OCI-LY7 (cell line): ENCODE results near the gene SEMA6B. TPM values are rescaled to one million over a fixed set of nuclear protein-coding genes. Genes with fewer than 3 reads are reported as not detected.

ENCODE experiments used
- BruUV-seq: library from RNA; stranded (reverse); fragments of 400-500 nt; replicated peaks from 2 replicates; lab custom pipeline; 2021; lab: Mats Ljungman, UMichigan
- CTCF ChIA-PET: fragments of 300-600 bp; sonication (Branson Sonifier 250); formaldehyde crosslinking; loops from one replicate; lab custom pipeline; 2022; ENCODE audit warnings: antibody characterized with exemption; ENCODE audit not compliant: unreplicated experiment; lab: Charles Lee
- POLR2A ChIA-PET: fragments of 300-600 bp; sonication (Branson Sonifier 250); formaldehyde crosslinking; loops from one replicate; lab custom pipeline; 2022; ENCODE audit warnings: antibody characterized with exemption; lab: Charles Lee
- DNase-seq: peaks from one replicate; pipeline ENCODE4 v3.0.0-alpha.2; 2015; ENCODE audit warnings: low spot score
- H2AFZ ChIP-seq: fragments of 200-600 bp; sonication (generic), shearing (Covaris generic); 2 replicates; pipeline ENCODE4 v1.6.1; 2014; ENCODE audit warnings: mild to moderate bottlenecking, antibody characterized with exemption, low read length, moderate library complexity
- H3K27ac ChIP-seq: fragments of 200-600 bp; sonication (generic); 2 replicates; pipeline ENCODE4 v1.5.1; 2014; ENCODE audit warnings: mixed run types, low read depth, mild to moderate bottlenecking, moderate library complexity, low read length, inconsistent platforms; ENCODE audit not compliant: poor library complexity, severe bottlenecking
- H3K36me3 ChIP-seq: fragments of 200-600 bp; sonication (generic); 2 replicates; pipeline ENCODE4 v1.6.1; 2014; ENCODE audit warnings: mild to moderate bottlenecking, antibody characterized with exemption, low read length, moderate library complexity, mixed read lengths; ENCODE audit not compliant: insufficient read depth
- H3K4me1 ChIP-seq: fragments of 200-600 bp; sonication (generic); 2 replicates; pipeline ENCODE4 v1.5.1; 2014; ENCODE audit warnings: mild to moderate bottlenecking, low read length; ENCODE audit not compliant: insufficient read depth, poor library complexity, severe bottlenecking
- H3K4me2 ChIP-seq: fragments of 200-600 bp; sonication (generic); 2 replicates; pipeline ENCODE4 v1.6.1; 2014; ENCODE audit warnings: mild to moderate bottlenecking, low read length
- H3K4me3 ChIP-seq: fragments of 200-600 bp; sonication (generic); 2 replicates; pipeline ENCODE4 v1.5.1; 2014; ENCODE audit warnings: mild to moderate bottlenecking, low read depth, low read length; ENCODE audit not compliant: poor library complexity, severe bottlenecking
- H3K79me2 ChIP-seq: fragments of 200-600 bp; sonication (generic); 2 replicates; pipeline ENCODE4 v1.6.1; 2016; ENCODE audit warnings: low read depth, mild to moderate bottlenecking, low read length, moderate library complexity, mixed read lengths; ENCODE audit not compliant: insufficient read depth
- H3K9me2 ChIP-seq: fragments of 200-600 bp; sonication (generic); 2 replicates; pipeline ENCODE4 v1.6.1; 2016; ENCODE audit warnings: mild to moderate bottlenecking, low read length, mixed read lengths; ENCODE audit not compliant: insufficient read depth
- H3K9me3 ChIP-seq: fragments of 200-600 bp; sonication (generic); 2 replicates; pipeline ENCODE4 v1.6.1; 2014; ENCODE audit warnings: mild to moderate bottlenecking, mixed run types, low read length, mixed read lengths
- H4K20me1 ChIP-seq: fragments of 200-600 bp; sonication (generic); 2 replicates; pipeline ENCODE4 v1.6.1; 2014; ENCODE audit warnings: mild to moderate bottlenecking, antibody characterized with exemption, low read length, moderate library complexity, mixed read lengths; ENCODE audit not compliant: insufficient read depth
- CTCF ChIP-seq: fragments of 200-600 bp; sonication (generic); conservative IDR thresholded peaks from 2 replicates; pipeline ENCODE4 v1.5.1; 2014; ENCODE audit warnings: mild to moderate bottlenecking, antibody characterized with exemption, low read length, moderate library complexity, mixed read lengths
- EZH2phosphoT487 ChIP-seq: fragments of 200-600 bp; sonication (generic); IDR thresholded peaks from 2 replicates; pipeline ENCODE4 v1.6.1; 2018; ENCODE audit warnings: low read depth, borderline replicate concordance, mild to moderate bottlenecking, mixed run types, antibody characterized with exemption, low read length, moderate library complexity, mixed read lengths
- intact Hi-C: fragments of 100-400 bp; cut with micrococcal nuclease; formaldehyde crosslinking; loops from one replicate; pipeline ENCODE4 v1.10.0; 2022; ENCODE audit not compliant: unreplicated experiment
- total RNA-seq, 2 experiments: library from RNA; depleted of rRNA in 1 of 2; stranded (reverse); fragments of >200 nt in 1 of 2; shearing (Covaris generic) in 1 of 2; gene quantifications; 2 replicates each; pipeline ENCODE4 v1.2.3, GENCODE V29; 2014 to 2022

Gene SEMA6B
- total RNA-seq, 2 experiments from 2014 or later = not detected

- BruUV-seq = no TSS peak
- ChIA-PET CTCF (no interaction called here), POLR2A (no interaction called here)
- H3K27ac ChIP-seq = no peak overlapping the region
- TF ChIP-seq EZH2phosphoT487 = no peak
- no peak for TF ChIP-seq CTCF
- no peaks in the 10 kb centered on the region for H3K9me3 ChIP-seq
- intact Hi-C loops = no loop called here
- H3K9me2 ChIP-seq = no peaks in the 10 kb centered on the region
- no peaks in the 10 kb centered on the region for H3K4me1 ChIP-seq
- no peaks in the 10 kb centered on the region for H3K79me2 ChIP-seq
- no peak overlapping the region for H3K4me2 ChIP-seq
- H4K20me1 ChIP-seq = no peaks in the 10 kb centered on the region
- no peaks in the 10 kb centered on the region for H3K36me3 ChIP-seq
- no peak overlapping the region for H3K4me3 ChIP-seq
- no peak for DNase-seq
- no peak overlapping the region for H2AFZ ChIP-seq
These were observed 41.9 kb downstream of the SEMA6B start for GRCh38 chr19:4517451-4518057.

DNA sequence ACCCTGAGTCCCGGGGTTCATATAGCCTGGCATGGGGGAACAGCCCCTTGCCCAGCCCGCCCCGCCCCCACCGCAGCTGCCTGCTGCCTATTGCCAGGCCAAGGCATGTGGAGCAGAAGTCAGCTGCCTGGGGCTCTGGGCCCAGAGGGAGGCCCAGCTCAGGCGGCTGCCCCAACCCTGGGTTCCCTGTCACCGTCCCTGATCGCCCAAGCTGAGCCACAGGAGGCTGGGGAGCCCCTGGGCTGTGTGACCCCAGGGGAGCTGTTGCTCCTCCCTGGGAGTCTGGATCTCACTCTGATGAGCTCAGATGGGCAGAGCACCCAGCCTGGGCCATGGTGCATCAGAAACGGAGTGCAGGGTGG lies 42.6 kb downstream of the SEMA6B start:
- POLR2A ChIA-PET = no interaction called here
- H3K4me1 ChIP-seq = no peaks in the 10 kb centered on the region
- CTCF ChIA-PET = no interaction called here

More for the DNA sequence above, 42.6 kb downstream of the SEMA6B start:
- H3K9me3 ChIP-seq = no peaks in the 10 kb centered on the region
- no peak for DNase-seq
- no peak overlapping the region for H3K4me2 ChIP-seq
- no TSS peak for BruUV-seq
- H3K79me2 ChIP-seq = no peaks in the 10 kb centered on the region
- no peaks in the 10 kb centered on the region for H3K36me3 ChIP-seq
- H2AFZ ChIP-seq = no peak overlapping the region
- H3K27ac ChIP-seq = no peak overlapping the region
- H3K4me3 ChIP-seq = no peak overlapping the region
- H4K20me1 ChIP-seq = no peaks in the 10 kb centered on the region
- H3K9me2 ChIP-seq = no peaks in the 10 kb centered on the region
- TF ChIP-seq CTCF = no peak
- TF ChIP-seq EZH2phosphoT487 = no peak
- intact Hi-C loops = no loop called here
